Astrocyte of the spinal cord (primary cell): ENCODE measurements around the gene GLYATL3.

Experiments used
- DNase-seq: peaks from one replicate; pipeline ENCODE4 v3.0.0; 2011; ENCODE audit warnings: low read depth, low spot score
- H3K4me3 ChIP-seq: 2 replicates; pipeline ENCODE4 v1.5.1; 2011; ENCODE audit warnings: low read depth, mild to moderate bottlenecking, low read length, moderate library complexity
- CTCF ChIP-seq: IDR thresholded peaks from 2 replicates; pipeline ENCODE4 v1.5.1; 2012; ENCODE audit warnings: low read depth, mild to moderate bottlenecking, low read length, inconsistent platforms
- in situ Hi-C: cut with HindIII; loops from 2 replicates; pipeline ENCODE4 v1.10.0; 2017; ENCODE audit warnings: low sequenced_read_pairs

The GLYATL3 gene

GRCh38 chr6:49513153-49513989, 13.6 kb downstream of the GLYATL3 start:
- in situ Hi-C loops, result no loop called here
- DNase-seq, result no peak
- H3K4me3 ChIP-seq, result no peak overlapping the region
- no peak for TF ChIP-seq CTCF

GRCh38 chr6:49514571-49515484, 15.1 kb downstream of the GLYATL3 start:
- in situ Hi-C loops, result no loop called here
- TF ChIP-seq CTCF, result no peak
- no peak for DNase-seq
- no peak overlapping the region for H3K4me3 ChIP-seq

GRCh38 chr6:49515485-49516146, 15.9 kb downstream of the GLYATL3 start:
- TF ChIP-seq CTCF, result no peak
- no peak overlapping the region for H3K4me3 ChIP-seq
- no peak for DNase-seq
- in situ Hi-C loops, result no loop called here

- in situ Hi-C loops, result no loop called here
- no peak for TF ChIP-seq CTCF
- no peak for DNase-seq
- no peak overlapping the region for H3K4me3 ChIP-seq
These were observed 16.4 kb downstream of the GLYATL3 start for GRCh38 chr6:49516147-49516505.

- in situ Hi-C loops, result no loop called here
- TF ChIP-seq CTCF, result no peak
- no peak for DNase-seq
- no peak overlapping the region for H3K4me3 ChIP-seq
These were observed 18.2 kb downstream of the GLYATL3 start for GRCh38 chr6:49517919-49518318.

- no peak for DNase-seq
- no peak for TF ChIP-seq CTCF
- no peak overlapping the region for H3K4me3 ChIP-seq
- in situ Hi-C loops, result no loop called here
These were observed 19.9 kb downstream of the GLYATL3 start for GRCh38 chr6:49519660-49520059.
